ENCODE results near the gene RTP5.

RTP5 gene

GRCh38 chr2:241862093-241862492 lies 7.4 kb upstream of the RTP5 start:
- ATAC-seq (ENCODE audit: low read depth): no peak
- H3K27me3 ChIP-seq (ENCODE audit: insufficient read depth, poor library complexity, severe bottlenecking): no peaks in the 10 kb centered on the region
- H3K27ac ChIP-seq (ENCODE audit: poor library complexity, severe bottlenecking): no peak overlapping the region
- H3K4me3 ChIP-seq (ENCODE audit: severe bottlenecking): no peak overlapping the region
- no peaks in the 10 kb centered on the region for H3K36me3 ChIP-seq (ENCODE audit: low read depth)
- H3K4me1 ChIP-seq (ENCODE audit: insufficient read depth, poor library complexity, severe bottlenecking): no peaks in the 10 kb centered on the region
- no peaks in the 10 kb centered on the region for H3K9me3 ChIP-seq (ENCODE audit: severe bottlenecking)
- no peak for TF ChIP-seq CTCF (IDR thresholded peaks at IDR 0.05; ENCODE audit: poor library complexity, severe bottlenecking)
- no peak for DNase-seq (ENCODE audit: low spot score)

GRCh38 chr2:241862775-241863535 lies 6.6 kb upstream of the RTP5 start:
- no peaks in the 10 kb centered on the region for H3K36me3 ChIP-seq (ENCODE audit: low read depth)
- no peaks in the 10 kb centered on the region for H3K27me3 ChIP-seq (ENCODE audit: insufficient read depth, poor library complexity, severe bottlenecking)
- ATAC-seq (ENCODE audit: low read depth) (no peak), DNase-seq (ENCODE audit: low spot score) (no peak)
- no peak overlapping the region for H3K27ac ChIP-seq (ENCODE audit: poor library complexity, severe bottlenecking)
- no peaks in the 10 kb centered on the region for H3K9me3 ChIP-seq (ENCODE audit: severe bottlenecking)
- H3K4me3 ChIP-seq (ENCODE audit: severe bottlenecking): no peak overlapping the region
- no peaks in the 10 kb centered on the region for H3K4me1 ChIP-seq (ENCODE audit: insufficient read depth, poor library complexity, severe bottlenecking)
- no peak for TF ChIP-seq CTCF (IDR thresholded peaks at IDR 0.05; ENCODE audit: poor library complexity, severe bottlenecking)

GRCh38 chr2:241863536-241863954 lies 6.0 kb upstream of the RTP5 start:
- DNase-seq (ENCODE audit: low spot score): no peak
- no peak overlapping the region for H3K27ac ChIP-seq (ENCODE audit: poor library complexity, severe bottlenecking)
- no peaks in the 10 kb centered on the region for H3K36me3 ChIP-seq (ENCODE audit: low read depth)
- H3K4me1 ChIP-seq (ENCODE audit: insufficient read depth, poor library complexity, severe bottlenecking): no peaks in the 10 kb centered on the region
- H3K27me3 ChIP-seq (ENCODE audit: insufficient read depth, poor library complexity, severe bottlenecking): no peaks in the 10 kb centered on the region
- H3K9me3 ChIP-seq (ENCODE audit: severe bottlenecking): no peaks in the 10 kb centered on the region
- TF ChIP-seq CTCF (IDR thresholded peaks at IDR 0.05; ENCODE audit: poor library complexity, severe bottlenecking): no peak
- ATAC-seq (ENCODE audit: low read depth): peak; percentile 5; the same call in 1 of the 3 replicates
- H3K4me3 ChIP-seq (ENCODE audit: severe bottlenecking): no peak overlapping the region

- no peak overlapping the region for H3K27ac ChIP-seq (ENCODE audit: poor library complexity, severe bottlenecking)
- no peak for TF ChIP-seq CTCF (IDR thresholded peaks at IDR 0.05; ENCODE audit: poor library complexity, severe bottlenecking)
- no peaks in the 10 kb centered on the region for H3K27me3 ChIP-seq (ENCODE audit: insufficient read depth, poor library complexity, severe bottlenecking)
- ATAC-seq (ENCODE audit: low read depth): no peak
- no peak for DNase-seq (ENCODE audit: low spot score)
- no peaks in the 10 kb centered on the region for H3K9me3 ChIP-seq (ENCODE audit: severe bottlenecking)
- no peak overlapping the region for H3K4me3 ChIP-seq (ENCODE audit: severe bottlenecking)
- no peaks in the 10 kb centered on the region for H3K4me1 ChIP-seq (ENCODE audit: insufficient read depth, poor library complexity, severe bottlenecking)
- H3K36me3 ChIP-seq (ENCODE audit: low read depth): no peaks in the 10 kb centered on the region
Measured at GRCh38 chr2:241864168-241864849, 5.2 kb upstream of the RTP5 start.

GRCh38 chr2:241864850-241865213 lies 4.7 kb upstream of the RTP5 start:
- DNase-seq (ENCODE audit: low spot score) (no peak), ATAC-seq (ENCODE audit: low read depth) (no peak)
- H3K4me1 ChIP-seq (ENCODE audit: insufficient read depth, poor library complexity, severe bottlenecking): no peaks in the 10 kb centered on the region
- H3K27me3 ChIP-seq (ENCODE audit: insufficient read depth, poor library complexity, severe bottlenecking): no peaks in the 10 kb centered on the region
- H3K36me3 ChIP-seq (ENCODE audit: low read depth): no peaks in the 10 kb centered on the region
- H3K4me3 ChIP-seq (ENCODE audit: severe bottlenecking): no peak overlapping the region
- H3K27ac ChIP-seq (ENCODE audit: poor library complexity, severe bottlenecking): no peak overlapping the region
- no peak for TF ChIP-seq CTCF (IDR thresholded peaks at IDR 0.05; ENCODE audit: poor library complexity, severe bottlenecking)
- H3K9me3 ChIP-seq (ENCODE audit: severe bottlenecking): no peaks in the 10 kb centered on the region

Data from RWPE2 (cell line).